ENCODE results near the gene IL17RA.

Gene IL17RA

GRCh38 chr22:17056058-17056457, 28.7 kb upstream of the IL17RA start (continued):
- TF ChIP-seq ZNF280C (tag by site-specific recombination; IDR thresholded peaks at IDR 0.05) = no peak

GRCh38 chr22:17056807-17057206, 28.0 kb upstream of the IL17RA start:
- POLR2A ChIA-PET = no interaction called here
- no peak for TF ChIP-seq ZSCAN16 (tag by site-specific recombination; IDR thresholded peaks at IDR 0.05)
- no peak for TF ChIP-seq ZNF48 (tag by site-specific recombination; IDR thresholded peaks at IDR 0.05)
- no peak for TF ChIP-seq ZNF132 (tag by site-specific recombination; IDR thresholded peaks at IDR 0.05; ENCODE audit: borderline replicate concordance)
- no peak for TF ChIP-seq ZNF610 (tag by site-specific recombination; IDR thresholded peaks at IDR 0.05; ENCODE audit: borderline replicate concordance)
- no peak for TF ChIP-seq ZNF175 (tag by site-specific recombination; IDR thresholded peaks at IDR 0.05)
- no peak for TF ChIP-seq PRDM4 (tag by site-specific recombination; IDR thresholded peaks at IDR 0.05)
- no peak for TF ChIP-seq ZBTB1 (tag by site-specific recombination; IDR thresholded peaks at IDR 0.05)
- TF ChIP-seq ZNF223 (tag by site-specific recombination; IDR thresholded peaks at IDR 0.05) = no peak
- TF ChIP-seq GLI4 (tag by site-specific recombination; IDR thresholded peaks at IDR 0.05) = no peak
- H3K4me1 ChIP-seq (ENCODE audit: control insufficient read depth, insufficient read depth, low read length) = no peaks in the 10 kb centered on the region
- CTCF ChIA-PET = interaction anchor here (0.9 to 3.3 kb wide), 5 partner anchors 8 to 337 kb away, joined by 3 to 106 read pairs (median 7); no protein-coding TSS in a partner anchor
- no peak overlapping the region for H3K4me3 ChIP-seq (ENCODE audit: low read depth, low read length)
- no peak overlapping the region for H3K27ac ChIP-seq (ENCODE audit: extremely low read depth, low read depth, low read length)
- H3K9me3 ChIP-seq (ENCODE audit: control insufficient read depth, insufficient read depth, low read depth, low read length) = no peaks in the 10 kb centered on the region
- peaks cover 0 to 8% of the 10 kb centered on the region in 2 experiments; a peak in 2 of 3 replicates for H3K36me3 ChIP-seq (ENCODE audit: control insufficient read depth in 2 of 2, insufficient read depth in 1 of 2, low read length in 2 of 2)

GRCh38 chr22:17057959-17058814, 26.6 kb upstream of the IL17RA start:
- ChIA-PET CTCF (interaction anchor here (0.6 to 3.3 kb wide), 42 partner anchors 9 to 886 kb away, joined by 3 to 106 read pairs (median 5); no protein-coding TSS in a partner anchor), POLR2A (no interaction called here)
- Histone ChIP-seq H3K4me3 (ENCODE audit: low read depth, low read length) (no peak overlapping the region), H3K36me3 (ENCODE audit: control insufficient read depth in 2 of 2, insufficient read depth in 1 of 2, low read length in 2 of 2) (peaks cover 0 to 1% of the 10 kb centered on the region in 2 experiments; a peak in 1 of 3 replicates), H3K4me1 (ENCODE audit: control insufficient read depth, insufficient read depth, low read length) (no peaks in the 10 kb centered on the region), H3K9me3 (ENCODE audit: control insufficient read depth, insufficient read depth, low read depth, low read length) (no peaks in the 10 kb centered on the region), H3K27ac (ENCODE audit: extremely low read depth, low read depth, low read length) (no peak overlapping the region)
- peak; percentile 83 for TF ChIP-seq CTCF (tag by site-specific recombination; IDR thresholded peaks at IDR 0.05)
- no peak for TF ChIP-seq ZNF19 (tag by site-specific recombination; IDR thresholded peaks at IDR 0.05; ENCODE audit: low read depth)
- no peak for TF ChIP-seq ZNF692 (tag by site-specific recombination; IDR thresholded peaks at IDR 0.05)
- peak; percentile 50; the same call in 1 of the 2 replicates for TF ChIP-seq PRDM10 (tag by site-specific recombination; IDR thresholded peaks at IDR 0.05)
- no peak for TF ChIP-seq ZNF555 (tag by site-specific recombination; conservative IDR thresholded peaks at IDR 0.05)
- TF ChIP-seq PRDM6 (tag by site-specific recombination; IDR thresholded peaks at IDR 0.05) = no peak
- 0 out of 2 replicates have a peak, but pooled peaks have one; percentile 23 for TF ChIP-seq IKZF3 (tag by site-specific recombination; IDR thresholded peaks at IDR 0.05)
